ENCODE results near the gene SMTN. TPM values are rescaled to one million over a fixed set of nuclear protein-coding genes. Genes with fewer than 3 reads are reported as not detected.

Gene SMTN
- total RNA-seq, 1 experiment from 2014 or later, result 145 TPM

DNA sequence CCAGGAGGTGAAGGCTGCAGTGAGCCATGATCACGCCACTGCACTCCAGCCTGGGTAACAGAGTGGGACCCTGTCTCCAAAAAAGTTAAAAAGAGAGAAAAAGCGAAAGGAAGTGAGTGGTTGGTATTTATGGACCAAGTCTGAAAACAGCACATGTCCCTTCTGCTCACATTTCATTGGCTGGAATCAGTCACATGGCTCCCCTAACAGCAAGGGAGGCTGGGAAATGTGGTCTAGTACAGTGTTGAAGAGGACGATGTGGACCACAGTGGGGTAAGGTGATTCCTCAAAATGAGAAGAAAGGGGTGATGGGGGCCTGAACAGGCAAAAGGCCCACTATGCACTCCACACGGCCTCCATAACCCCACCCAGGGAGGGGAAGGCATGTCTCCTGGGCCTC lies 32.5 kb upstream of the SMTN start:
- no peak overlapping the region for H3K27ac ChIP-seq (ENCODE audit: low read length)
- DNase-seq (no peak), ATAC-seq (no peak)
- no peaks in the 10 kb centered on the region for H3K79me2 ChIP-seq (ENCODE audit: low read length)
- intact Hi-C loops (cut with micrococcal nuclease), result no loop called here
- H3K9me2 ChIP-seq (replicated peaks; ENCODE audit: low read length), result no peaks in the 10 kb centered on the region
- no peak overlapping the region for H3K9ac ChIP-seq (ENCODE audit: low read length)
- H3K4me2 ChIP-seq (ENCODE audit: low read length), result no peak overlapping the region
- no peaks in the 10 kb centered on the region for H4K20me1 ChIP-seq (ENCODE audit: low read length)
- H3K9me3 ChIP-seq (ENCODE audit: low read length), result no peaks in the 10 kb centered on the region
- TF ChIP-seq, protein P1, sequence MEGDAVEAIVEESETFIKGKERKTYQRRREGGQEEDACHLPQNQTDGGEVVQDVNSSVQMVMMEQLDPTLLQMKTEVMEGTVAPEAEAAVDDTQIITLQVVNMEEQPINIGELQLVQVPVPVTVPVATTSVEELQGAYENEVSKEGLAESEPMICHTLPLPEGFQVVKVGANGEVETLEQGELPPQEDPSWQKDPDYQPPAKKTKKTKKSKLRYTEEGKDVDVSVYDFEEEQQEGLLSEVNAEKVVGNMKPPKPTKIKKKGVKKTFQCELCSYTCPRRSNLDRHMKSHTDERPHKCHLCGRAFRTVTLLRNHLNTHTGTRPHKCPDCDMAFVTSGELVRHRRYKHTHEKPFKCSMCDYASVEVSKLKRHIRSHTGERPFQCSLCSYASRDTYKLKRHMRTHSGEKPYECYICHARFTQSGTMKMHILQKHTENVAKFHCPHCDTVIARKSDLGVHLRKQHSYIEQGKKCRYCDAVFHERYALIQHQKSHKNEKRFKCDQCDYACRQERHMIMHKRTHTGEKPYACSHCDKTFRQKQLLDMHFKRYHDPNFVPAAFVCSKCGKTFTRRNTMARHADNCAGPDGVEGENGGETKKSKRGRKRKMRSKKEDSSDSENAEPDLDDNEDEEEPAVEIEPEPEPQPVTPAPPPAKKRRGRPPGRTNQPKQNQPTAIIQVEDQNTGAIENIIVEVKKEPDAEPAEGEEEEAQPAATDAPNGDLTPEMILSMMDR (conservative IDR thresholded peaks at IDR 0.05; ENCODE audit: low read depth, low read length), result no peak
- TF ChIP-seq EZH2phosphoT487 (IDR thresholded peaks at IDR 0.05; ENCODE audit: borderline replicate concordance, low read length) (no peak), EZH2 (IDR thresholded peaks at IDR 0.05; ENCODE audit: low read length, unreplicated experiment) (no peak)
- H3K27me3 ChIP-seq (ENCODE audit: low read length), result no peaks in the 10 kb centered on the region
- H3K4me1 ChIP-seq (ENCODE audit: insufficient read depth, low read length), result no peaks in the 10 kb centered on the region
- ChIA-PET POLR2A (ENCODE audit: unreplicated experiment) (no interaction called here), CTCF (no interaction called here)
- BruUV-seq (replicated peaks), result no TSS peak
- no peaks in the 10 kb centered on the region for H3K36me3 ChIP-seq (ENCODE audit: low read depth, low read length)
- H3K4me3 ChIP-seq (ENCODE audit: low read length), result no peak overlapping the region
- H3F3A ChIP-seq (ENCODE audit: low read length, unreplicated experiment), result no peaks in the 10 kb centered on the region
- no peak overlapping the region for H2AFZ ChIP-seq (ENCODE audit: low read length)

DNA sequence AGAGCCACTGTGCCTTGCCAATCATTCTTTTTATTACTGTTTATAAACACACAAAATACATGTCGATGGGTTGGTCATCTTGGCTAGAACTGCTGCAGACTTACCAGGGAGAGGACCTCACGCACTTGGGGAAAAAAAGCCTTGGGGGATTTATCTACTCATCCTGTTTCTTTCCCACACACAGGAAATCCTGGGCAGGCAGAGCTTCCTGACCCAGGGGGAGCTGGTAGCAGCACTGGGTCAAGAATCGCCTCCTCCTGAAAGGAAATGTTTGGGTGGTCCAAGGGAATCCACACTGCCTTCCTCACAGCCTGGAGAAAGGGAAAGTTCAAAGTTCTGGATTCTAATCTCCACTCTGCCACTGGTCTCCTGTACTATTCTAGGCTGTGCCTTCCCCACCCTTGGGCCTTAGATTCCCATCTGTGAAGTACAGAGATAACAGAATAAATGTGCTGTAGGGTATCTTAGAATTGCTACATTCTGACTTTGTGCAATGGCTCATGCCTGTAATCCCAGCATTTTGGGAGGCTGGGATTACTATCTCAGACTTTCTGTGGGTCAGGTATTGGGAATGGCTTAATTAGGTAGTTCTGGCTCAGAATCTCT lies 31.2 kb upstream of the SMTN start:
- H2AFZ ChIP-seq (ENCODE audit: low read length), result no peak overlapping the region

More for the DNA sequence above, 31.2 kb upstream of the SMTN start:
- DNase-seq (no peak), ATAC-seq (no peak)
- no peaks in the 10 kb centered on the region for H3K36me3 ChIP-seq (ENCODE audit: low read depth, low read length)
- ChIA-PET CTCF (no interaction called here), POLR2A (ENCODE audit: unreplicated experiment) (no interaction called here)
- H4K20me1 ChIP-seq (ENCODE audit: low read length), result no peaks in the 10 kb centered on the region
- H3K9me2 ChIP-seq (replicated peaks; ENCODE audit: low read length), result no peaks in the 10 kb centered on the region
- H3K9me3 ChIP-seq (ENCODE audit: low read length), result no peaks in the 10 kb centered on the region
- no peak overlapping the region for H3K9ac ChIP-seq (ENCODE audit: low read length)
- intact Hi-C loops (cut with micrococcal nuclease), result no loop called here
- no peaks in the 10 kb centered on the region for H3K79me2 ChIP-seq (ENCODE audit: low read length)
- TF ChIP-seq EZH2 (IDR thresholded peaks at IDR 0.05; ENCODE audit: low read length, unreplicated experiment) (no peak), EZH2phosphoT487 (IDR thresholded peaks at IDR 0.05; ENCODE audit: borderline replicate concordance, low read length) (no peak)
- TF ChIP-seq, protein P1 (conservative IDR thresholded peaks at IDR 0.05; ENCODE audit: low read depth, low read length), result no peak
- H3K4me2 ChIP-seq (ENCODE audit: low read length), result no peak overlapping the region
- BruUV-seq (replicated peaks), result no TSS peak
- no peak overlapping the region for H3K4me3 ChIP-seq (ENCODE audit: low read length)
- peaks cover under 1% of the 10 kb centered on the region; the same call in 1 of the 2 replicates for H3K4me1 ChIP-seq (ENCODE audit: insufficient read depth, low read length)
- no peaks in the 10 kb centered on the region for H3K27me3 ChIP-seq (ENCODE audit: low read length)
- H3K27ac ChIP-seq (ENCODE audit: low read length), result no peak overlapping the region
- no peaks in the 10 kb centered on the region for H3F3A ChIP-seq (ENCODE audit: low read length, unreplicated experiment)

Data from PC-3 (cell line).